CD14-positive monocyte (primary cell): ENCODE data around the gene GMCL1. TPM values are rescaled to one million over a fixed set of nuclear protein-coding genes. Genes with fewer than 3 reads are reported as not detected.

Experiments used
- DNase-seq, 3 donors: peaks; one replicate each; pipeline ENCODE4 v3.0.0-alpha.2; 2011 to 2022
- H2AFZ ChIP-seq: 2 replicates; pipeline ENCODE4 v1.6.0; 2012; ENCODE audit warnings: mild to moderate bottlenecking, low read depth, low read length, inconsistent platforms; ENCODE audit not compliant: insufficient read depth, poor library complexity, severe bottlenecking
- H3K27ac ChIP-seq, 2 donors: 1 replicate in 1 of 2; 2 replicates in 1 of 2; pipeline ENCODE4 v1.5.1; 2012 to 2013; ENCODE audit warnings: low read length in 2 of 2, control low read depth in 1 of 2, inconsistent platforms in 1 of 2, low read depth in 1 of 2, mild to moderate bottlenecking in 1 of 2
- H3K27me3 ChIP-seq, 2 donors: one replicate each; pipeline versions ENCODE4 v1.6.0 to v1.6.1; 2011 to 2013; ENCODE audit warnings: low read length in 2 of 2; ENCODE audit not compliant: control insufficient read depth in 2 of 2, insufficient read depth in 2 of 2
- H3K36me3 ChIP-seq, 2 donors: replicated peaks in 1 of 2; 1 replicate in 1 of 2; 2 replicates in 1 of 2; pipeline versions ENCODE4 v1.5.1 to v1.6.1; 2012 to 2013; ENCODE audit warnings: low read length in 2 of 2, control low read depth in 1 of 2, inconsistent platforms in 1 of 2, mild to moderate bottlenecking in 1 of 2; ENCODE audit not compliant: insufficient read depth in 2 of 2, control insufficient read depth in 1 of 2
- H3K4me1 ChIP-seq, 2 donors: 1 replicate in 1 of 2; 2 replicates in 1 of 2; pipeline versions ENCODE4 v1.5.1 to v1.6.1; 2012 to 2013; ENCODE audit warnings: low read length in 2 of 2, control low read depth in 1 of 2, inconsistent platforms in 1 of 2, mild to moderate bottlenecking in 1 of 2, moderate library complexity in 1 of 2; ENCODE audit not compliant: insufficient read depth in 2 of 2, control insufficient read depth in 1 of 2
- H3K4me2 ChIP-seq: replicated peaks from 2 replicates; pipeline ENCODE3; 2012; ENCODE audit warnings: low read length, moderate library complexity, mild to moderate bottlenecking; ENCODE audit not compliant: poor library complexity, severe bottlenecking; ENCODE audit errors: extremely low read depth
- H3K4me3 ChIP-seq, 3 experiments: fragments of 200-600 bp in 1 of 3; sonication (generic) in 1 of 3; replicated peaks in 1 of 3; 1 replicate in 2 of 3; 2 replicates in 1 of 3; pipeline ENCODE4 v1.5.1; 2011 to 2013; ENCODE audit warnings: low read length in 3 of 3, mild to moderate bottlenecking in 3 of 3, control low read depth in 2 of 3, low read depth in 2 of 3, inconsistent platforms in 1 of 3, moderate library complexity in 1 of 3
- H3K79me2 ChIP-seq: 2 replicates; pipeline ENCODE4 v1.6.0; 2012; ENCODE audit warnings: mild to moderate bottlenecking, control low read depth, inconsistent platforms, low read length, moderate library complexity; ENCODE audit not compliant: insufficient read depth
- H3K9ac ChIP-seq: 2 replicates; pipeline ENCODE4 v1.6.0; 2017; ENCODE audit warnings: low read length, mild to moderate bottlenecking; ENCODE audit not compliant: insufficient read depth, poor library complexity, severe bottlenecking
- H3K9me3 ChIP-seq, 2 donors: replicated peaks in 1 of 2; 1 replicate in 1 of 2; 2 replicates in 1 of 2; pipeline versions ENCODE4 v1.5.1 to v1.6.1; 2012 to 2013; ENCODE audit warnings: low read length in 2 of 2, control low read depth in 1 of 2; ENCODE audit not compliant: control insufficient read depth in 1 of 2, insufficient read depth in 1 of 2
- H4K20me1 ChIP-seq: 2 replicates; pipeline ENCODE4 v1.6.0; 2012; ENCODE audit warnings: mild to moderate bottlenecking, low read length, control low read depth, moderate library complexity; ENCODE audit not compliant: insufficient read depth
- H3K27ac Mint-ChIP-seq, 7 donors: one replicate each; pipeline ENCODE4 v1.8.0; 2020; ENCODE audit warnings: mild to moderate bottlenecking in 7 of 7, mixed read lengths in 7 of 7, moderate library complexity in 6 of 7, inconsistent platforms in 2 of 7
- H3K27me3 Mint-ChIP-seq, 3 donors: one replicate each; pipeline ENCODE4 v1.8.0; 2021 to 2022; ENCODE audit warnings: low read depth in 3 of 3, mild to moderate bottlenecking in 3 of 3, mixed read lengths in 3 of 3, moderate library complexity in 3 of 3, inconsistent platforms in 1 of 3
- H3K36me3 Mint-ChIP-seq, 2 donors: one replicate each; pipeline ENCODE4 v1.8.0; 2020; ENCODE audit warnings: mixed read lengths in 2 of 2, inconsistent platforms in 1 of 2, mild to moderate bottlenecking in 1 of 2
- H3K4me1 Mint-ChIP-seq: one replicate; pipeline ENCODE4 v1.8.0; 2020; ENCODE audit warnings: mild to moderate bottlenecking, mixed read lengths
- H3K4me3 Mint-ChIP-seq, 2 donors: one replicate each; pipeline ENCODE4 v1.8.0; 2020; ENCODE audit warnings: mild to moderate bottlenecking in 2 of 2, mixed read lengths in 2 of 2, moderate library complexity in 1 of 2
- H3K9me3 Mint-ChIP-seq, 7 donors: one replicate each; pipeline ENCODE4 v1.8.0; 2020 to 2022; ENCODE audit warnings: mixed read lengths in 7 of 7, mild to moderate bottlenecking in 6 of 7, moderate library complexity in 6 of 7, inconsistent platforms in 2 of 7
- CTCF ChIP-seq: fragments of 200-600 bp; IDR thresholded peaks from one replicate; pipeline ENCODE4 v1.8.0; 2022; ENCODE audit warnings: antibody characterized with exemption, mild to moderate bottlenecking
- WGBS: methylation state at CpG from one replicate; pipeline ENCODE4 v1.1.5; 2013; ENCODE audit warnings: missing lambda C conversion rate; ENCODE audit not compliant: insufficient coverage; 5-methylcytosine and 5-hydroxymethylcytosine counted together
- intact Hi-C, 2 donors: fragments of 100-400 bp; cut with micrococcal nuclease; formaldehyde crosslinking; loops; one replicate each; pipeline versions ENCODE4 v1.15.0 to v1.15.1; 2023
- polyA plus RNA-seq, 3 donors: library from polyadenylated mRNA; depleted of rRNA in 1 of 3; unstranded in 2 of 3; stranded (reverse) in 1 of 3; fragments of 300-500 nt in 2 of 3; fragments of >200 nt in 1 of 3; fragmentation: Illumina TruSeq in 2 of 3; gene quantifications; 1 replicate in 2 of 3; 2 replicates in 1 of 3; pipeline ENCODE4 v1.2.3, GENCODE V29; 2012 to 2021

The GMCL1 gene
- polyA plus RNA-seq, 3 donors = 4.4 to 15.1 (median 9.4) TPM

GRCh38 chr2:69888451-69888850, 59.0 kb downstream of the GMCL1 start:
- Histone ChIP-seq H4K20me1 (no peaks in the 10 kb centered on the region), H2AFZ (no peak overlapping the region), H3K4me1 (no peaks in the 10 kb centered on the region), H3K9ac (no peak overlapping the region), H3K27ac (no peak overlapping the region), H3K4me3 (no peak overlapping the region), H3K36me3 (no peaks in the 10 kb centered on the region), H3K27me3 (no peaks in the 10 kb centered on the region), H3K4me2 (no peak overlapping the region), H3K79me2 (no peaks in the 10 kb centered on the region), H3K9me3 (no peaks in the 10 kb centered on the region)
- intact Hi-C loops = no loop called here
- Mint-ChIP-seq H3K36me3 (no peaks in the 10 kb centered on the region), H3K27me3 (peaks cover 0 to 2% (median 0%) of the 10 kb centered on the region in 3 donors), H3K9me3 (no peaks in the 10 kb centered on the region), H3K4me3 (no peak overlapping the region), H3K27ac (no peak overlapping the region), H3K4me1 (peaks cover 4% of the 10 kb centered on the region)
- DNase-seq = no peak
- no peak for TF ChIP-seq CTCF
- WGBS = 88% methylated on average over 1 of the region's 4 CpGs

DNA sequence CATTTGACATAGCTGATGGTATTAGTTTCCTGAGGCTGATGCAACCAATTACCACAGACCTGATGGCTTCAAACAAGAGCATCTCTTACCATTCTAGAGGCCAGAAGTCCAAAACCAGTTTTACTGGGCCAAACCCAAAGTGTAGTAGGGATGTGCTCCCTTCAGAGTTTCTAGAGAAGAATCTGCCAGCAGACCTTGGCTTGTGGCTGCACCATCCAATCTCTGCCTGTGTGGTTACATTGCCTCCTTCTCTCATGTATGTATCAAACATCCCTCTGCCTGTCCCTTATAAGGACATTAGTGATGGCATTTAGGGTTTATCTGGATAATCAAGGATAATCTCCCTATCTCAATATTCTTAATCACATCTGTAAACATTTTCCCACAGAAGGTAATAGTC, 59.8 kb downstream of the GMCL1 start:
- Histone ChIP-seq H3K9me3 (no peaks in the 10 kb centered on the region), H2AFZ (no peak overlapping the region), H3K4me3 (no peak overlapping the region), H3K4me2 (no peak overlapping the region), H3K79me2 (peaks cover 7% of the 10 kb centered on the region), H4K20me1 (no peaks in the 10 kb centered on the region), H3K4me1 (peaks cover under 1 to 2% of the 10 kb centered on the region in 2 donors), H3K27ac (no peak overlapping the region), H3K27me3 (no peaks in the 10 kb centered on the region), H3K36me3 (no peaks in the 10 kb centered on the region), H3K9ac (no peak overlapping the region)
- Mint-ChIP-seq H3K4me1 (peaks cover 5% of the 10 kb centered on the region), H3K36me3 (no peaks in the 10 kb centered on the region), H3K4me3 (no peak overlapping the region), H3K27me3 (peaks cover 0 to 2% (median 0%) of the 10 kb centered on the region in 3 donors), H3K27ac (no peak overlapping the region), H3K9me3 (no peaks in the 10 kb centered on the region)
- DNase-seq = no peak
- intact Hi-C loops = no loop called here
- TF ChIP-seq CTCF = no peak
